ENCODE data around the gene C1orf159.

C1orf159 gene

DNA sequence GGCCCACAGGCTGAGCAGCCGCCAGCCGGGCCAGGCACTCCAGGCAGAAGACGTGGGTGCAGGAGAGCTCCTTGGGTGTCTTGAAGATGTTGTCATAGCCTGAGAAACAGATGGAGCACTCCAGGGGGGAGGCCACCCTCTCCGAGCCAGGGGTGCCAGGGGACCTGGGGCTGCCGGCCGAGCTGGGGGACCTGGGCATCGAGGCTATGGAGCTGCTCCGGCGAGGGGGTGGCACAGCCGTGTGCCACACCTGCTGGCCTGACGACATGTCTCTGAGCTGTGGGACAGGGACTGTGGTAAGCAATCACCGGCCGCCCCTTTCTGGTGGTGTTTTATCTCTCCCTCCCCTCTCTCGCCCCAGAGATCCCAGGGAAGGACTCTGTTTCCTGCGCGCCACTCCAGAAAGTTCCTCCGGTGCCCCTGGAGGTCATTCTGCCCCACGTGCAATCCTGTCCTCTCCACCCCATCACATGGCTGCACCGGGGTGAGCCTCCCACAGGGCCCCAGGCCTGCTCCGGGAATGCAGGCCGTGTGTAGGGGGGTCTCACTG, 43.5 kb downstream of the C1orf159 start:
- Histone ChIP-seq H3K27me3 (replicated peaks in 2 of 5; ENCODE audit: control insufficient read depth in 4 of 5, insufficient read depth in 5 of 5, low read length in 4 of 5) (peaks cover 0 to 27% (median 0%) of the 10 kb centered on the region in 5 experiments), H3K4me3 (ENCODE audit: control insufficient read depth in 1 of 7, extremely low read depth in 1 of 7, insufficient read depth in 4 of 7, low read depth in 2 of 7, low read length in 6 of 7) (no peak overlapping the region), H3K36me3 (ENCODE audit: control insufficient read depth in 4 of 4, insufficient read depth in 4 of 4, low read length in 3 of 4) (no peaks in the 10 kb centered on the region), H3K4me1 (ENCODE audit: control extremely low read depth in 1 of 4, control insufficient read depth in 4 of 4, insufficient read depth in 4 of 4, low read length in 3 of 4) (peaks cover 0 to 20% (median 15%) of the 10 kb centered on the region in 4 experiments), H3K27ac (ENCODE audit: insufficient read depth in 1 of 2, low read depth in 1 of 2, low read length in 2 of 2, poor library complexity in 1 of 2, severe bottlenecking in 2 of 2) (no peak overlapping the region), H3K9me3 (ENCODE audit: control extremely low read depth in 1 of 5, control insufficient read depth in 4 of 5, insufficient read depth in 2 of 5, low read depth in 1 of 5, low read length in 4 of 5) (no peaks in the 10 kb centered on the region)
- CTCF ChIA-PET, result no interaction called here
- POLR2A ChIA-PET, result no interaction called here
- 93% methylated on average over 20 of the region's 21 CpGs for WGBS (ENCODE audit: insufficient coverage)
- DNase-seq, result no peak

DNA sequence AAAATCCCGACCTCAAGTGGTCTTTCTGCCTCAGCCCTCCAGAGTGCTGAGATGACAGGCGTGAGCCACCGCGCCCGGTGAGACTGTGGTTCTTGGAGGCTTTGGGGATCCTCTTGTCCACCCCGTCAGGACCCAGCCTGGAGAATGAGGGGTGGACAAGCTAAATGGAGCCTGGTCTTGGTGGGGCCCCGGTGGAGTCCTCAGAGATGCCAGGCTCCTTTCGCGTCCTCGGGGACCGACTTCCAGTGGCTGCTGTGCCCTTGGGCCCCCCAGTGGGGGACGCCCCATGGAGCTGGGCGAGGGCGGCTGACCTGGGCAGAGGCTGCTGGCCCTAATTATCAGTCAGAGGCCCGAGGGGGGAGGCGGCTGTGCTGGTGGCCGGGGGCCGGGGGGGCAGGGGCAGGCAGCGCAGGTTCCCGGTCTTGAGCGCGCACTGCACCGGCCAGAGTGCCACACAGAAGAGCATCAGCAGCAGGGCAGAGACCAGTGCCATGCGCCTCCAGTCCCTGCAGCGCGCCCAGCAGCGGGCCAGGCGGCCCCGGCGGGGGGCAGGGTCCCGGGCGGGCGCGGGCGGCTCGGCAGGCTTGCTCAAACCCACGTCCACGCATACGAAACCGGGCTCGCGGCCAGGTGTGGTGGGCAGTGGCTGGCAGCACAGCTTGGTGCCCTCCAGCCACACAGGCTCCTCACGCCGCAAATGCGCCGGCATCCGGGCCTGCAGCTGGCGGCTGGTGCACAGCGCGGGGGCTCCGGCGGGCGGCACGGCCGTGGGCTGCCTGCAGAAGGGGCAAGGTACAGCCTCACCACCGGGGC, 44.2 kb downstream of the C1orf159 start:
- POLR2A ChIA-PET, result no interaction called here
- peaks cover 0 to 31% (median 0%) of the 10 kb centered on the region in 5 experiments for H3K27me3 ChIP-seq (replicated peaks in 2 of 5; ENCODE audit: control insufficient read depth in 4 of 5, insufficient read depth in 5 of 5, low read length in 4 of 5)
- WGBS (ENCODE audit: insufficient coverage), result 93% methylated on average over 53 of the region's 56 CpGs

DNA sequence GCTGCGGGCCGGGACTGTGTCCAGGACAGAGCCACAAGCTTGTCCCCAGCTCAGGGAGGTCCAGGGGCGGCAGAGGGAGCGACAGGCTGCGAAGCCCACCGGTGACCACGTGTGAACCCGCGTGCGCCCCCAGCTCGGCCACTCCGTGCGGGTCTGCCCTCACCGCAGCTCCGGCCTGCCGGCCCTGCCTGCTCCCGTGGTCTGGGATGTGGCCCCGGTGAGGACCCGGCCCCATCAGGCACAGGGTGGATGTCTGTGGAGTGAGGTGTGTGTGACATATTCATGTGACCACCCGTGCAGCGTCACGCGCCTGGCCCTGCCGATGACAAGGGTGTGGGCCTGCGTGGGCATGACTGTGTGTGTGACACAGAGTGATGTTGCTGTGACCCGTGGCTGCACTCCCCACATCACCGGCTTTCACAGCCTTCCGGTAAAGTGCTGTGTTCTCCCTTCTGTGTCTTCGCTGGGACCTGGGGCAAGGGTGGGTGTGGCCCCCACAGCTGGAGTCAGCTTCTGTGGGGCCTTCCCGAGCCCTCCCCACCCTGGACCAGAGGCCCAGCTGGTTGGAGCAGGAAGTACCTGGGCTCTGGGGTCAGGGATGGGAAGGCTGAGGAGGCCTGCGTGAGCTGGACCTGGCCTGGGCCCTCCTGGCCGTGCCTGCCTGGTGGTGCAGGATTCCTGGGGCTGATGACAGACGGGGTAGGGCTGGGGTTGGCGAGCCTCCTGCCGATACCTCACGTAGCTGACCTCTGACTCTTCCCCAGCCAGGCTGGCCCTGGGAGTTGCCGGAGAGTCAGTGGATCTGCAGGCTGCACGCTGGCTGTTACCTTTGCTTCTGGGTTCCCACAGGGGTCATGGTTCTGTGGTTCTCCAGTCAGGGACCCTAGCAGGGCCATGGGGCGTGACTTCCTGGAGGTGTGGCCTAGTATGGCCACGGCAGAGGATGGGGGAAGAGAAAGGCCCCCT, 45.9 kb downstream of the C1orf159 start:
- POLR2A ChIA-PET, result no interaction called here
- no peak overlapping the region for H3K27ac ChIP-seq (ENCODE audit: insufficient read depth in 1 of 2, low read depth in 1 of 2, low read length in 2 of 2, poor library complexity in 1 of 2, severe bottlenecking in 2 of 2)
- DNase-seq, result peak in 2 of 3 donors; percentile 24 to 46

More for the DNA sequence above, 44.2 kb downstream of the C1orf159 start:
- no peak overlapping the region for H3K27ac ChIP-seq (ENCODE audit: insufficient read depth in 1 of 2, low read depth in 1 of 2, low read length in 2 of 2, poor library complexity in 1 of 2, severe bottlenecking in 2 of 2)
- no peaks in the 10 kb centered on the region for H3K9me3 ChIP-seq (ENCODE audit: control extremely low read depth in 1 of 5, control insufficient read depth in 4 of 5, insufficient read depth in 2 of 5, low read depth in 1 of 5, low read length in 4 of 5)
- H3K4me3 ChIP-seq (ENCODE audit: control insufficient read depth in 1 of 7, extremely low read depth in 1 of 7, insufficient read depth in 4 of 7, low read depth in 2 of 7, low read length in 6 of 7), result no peak overlapping the region
- CTCF ChIA-PET, result no interaction called here
- H3K36me3 ChIP-seq (ENCODE audit: control insufficient read depth in 4 of 4, insufficient read depth in 4 of 4, low read length in 3 of 4), result no peaks in the 10 kb centered on the region
- DNase-seq, result no peak
- peaks cover 0 to 20% (median 15%) of the 10 kb centered on the region in 4 experiments for H3K4me1 ChIP-seq (ENCODE audit: control extremely low read depth in 1 of 4, control insufficient read depth in 4 of 4, insufficient read depth in 4 of 4, low read length in 3 of 4)

GRCh38 chr1:1069056-1069710, 46.7 kb downstream of the C1orf159 start:
- Histone ChIP-seq H3K27me3 (replicated peaks in 2 of 5; ENCODE audit: control insufficient read depth in 4 of 5, insufficient read depth in 5 of 5, low read length in 4 of 5) (peaks cover 0 to 35% (median 4%) of the 10 kb centered on the region in 5 experiments), H3K27ac (ENCODE audit: insufficient read depth in 1 of 2, low read depth in 1 of 2, low read length in 2 of 2, poor library complexity in 1 of 2, severe bottlenecking in 2 of 2) (no peak overlapping the region), H3K9me3 (ENCODE audit: control extremely low read depth in 1 of 5, control insufficient read depth in 4 of 5, insufficient read depth in 2 of 5, low read depth in 1 of 5, low read length in 4 of 5) (no peaks in the 10 kb centered on the region), H3K4me3 (ENCODE audit: control insufficient read depth in 1 of 7, extremely low read depth in 1 of 7, insufficient read depth in 4 of 7, low read depth in 2 of 7, low read length in 6 of 7) (peak overlapping the region; percentile 50 to 86 (median 73)), H3K36me3 (ENCODE audit: control insufficient read depth in 4 of 4, insufficient read depth in 4 of 4, low read length in 3 of 4) (no peaks in the 10 kb centered on the region), H3K4me1 (ENCODE audit: control extremely low read depth in 1 of 4, control insufficient read depth in 4 of 4, insufficient read depth in 4 of 4, low read length in 3 of 4) (peaks cover 0 to 24% (median 19%) of the 10 kb centered on the region in 4 experiments)
- DNase-seq, result peak; percentile 65 to 76 (median 75)
- 3% methylated on average over 64 of the region's 75 CpGs for WGBS (ENCODE audit: insufficient coverage)
- ChIA-PET POLR2A (no interaction called here), CTCF (interaction anchor here (1.5 kb wide), 1 partner anchor 8 kb away, joined by 4 read pairs; no protein-coding TSS in a partner anchor)

More for the DNA sequence above, 45.9 kb downstream of the C1orf159 start:
- Histone ChIP-seq H3K36me3 (ENCODE audit: control insufficient read depth in 4 of 4, insufficient read depth in 4 of 4, low read length in 3 of 4) (no peaks in the 10 kb centered on the region), H3K4me3 (ENCODE audit: control insufficient read depth in 1 of 7, extremely low read depth in 1 of 7, insufficient read depth in 4 of 7, low read depth in 2 of 7, low read length in 6 of 7) (peak overlapping the region in 5 of 7 experiments; percentile 23 to 86 (median 73)), H3K4me1 (ENCODE audit: control extremely low read depth in 1 of 4, control insufficient read depth in 4 of 4, insufficient read depth in 4 of 4, low read length in 3 of 4) (peaks cover 0 to 20% (median 16%) of the 10 kb centered on the region in 4 experiments), H3K9me3 (ENCODE audit: control extremely low read depth in 1 of 5, control insufficient read depth in 4 of 5, insufficient read depth in 2 of 5, low read depth in 1 of 5, low read length in 4 of 5) (no peaks in the 10 kb centered on the region), H3K27me3 (replicated peaks in 2 of 5; ENCODE audit: control insufficient read depth in 4 of 5, insufficient read depth in 5 of 5, low read length in 4 of 5) (peaks cover 0 to 37% (median 4%) of the 10 kb centered on the region in 5 experiments)
- 76% methylated on average over 28 of the region's 40 CpGs for WGBS (ENCODE audit: insufficient coverage)
- CTCF ChIA-PET, result interaction anchor here (1.5 kb wide), 1 partner anchor 9 kb away, joined by 4 read pairs; no protein-coding TSS in a partner anchor

- no peaks in the 10 kb centered on the region for H3K9me3 ChIP-seq (ENCODE audit: control extremely low read depth in 1 of 5, control insufficient read depth in 4 of 5, insufficient read depth in 2 of 5, low read depth in 1 of 5, low read length in 4 of 5)
- ChIA-PET POLR2A (no interaction called here), CTCF (interaction anchor here (0.9 kb wide), 1 partner anchor 54 kb away, joined by 3 read pairs; no protein-coding TSS in a partner anchor)
- DNase-seq, result peak in 2 of 3 donors; percentile 46 to 55
- peaks cover 0 to 30% (median 25%) of the 10 kb centered on the region in 4 experiments for H3K4me1 ChIP-seq (ENCODE audit: control extremely low read depth in 1 of 4, control insufficient read depth in 4 of 4, insufficient read depth in 4 of 4, low read length in 3 of 4)
- H3K27me3 ChIP-seq (replicated peaks in 2 of 5; ENCODE audit: control insufficient read depth in 4 of 5, insufficient read depth in 5 of 5, low read length in 4 of 5), result peaks cover 0 to 35% (median 6%) of the 10 kb centered on the region in 5 experiments
- H3K27ac ChIP-seq (ENCODE audit: insufficient read depth in 1 of 2, low read depth in 1 of 2, low read length in 2 of 2, poor library complexity in 1 of 2, severe bottlenecking in 2 of 2), result no peak overlapping the region
- H3K36me3 ChIP-seq (ENCODE audit: control insufficient read depth in 4 of 4, insufficient read depth in 4 of 4, low read length in 3 of 4), result no peaks in the 10 kb centered on the region
- under 1% methylated on average over 34 of the region's 55 CpGs for WGBS (ENCODE audit: insufficient coverage)
- peak overlapping the region; percentile 17 to 86 (median 49) for H3K4me3 ChIP-seq (ENCODE audit: control insufficient read depth in 1 of 7, extremely low read depth in 1 of 7, insufficient read depth in 4 of 7, low read depth in 2 of 7, low read length in 6 of 7)
Observed at GRCh38 chr1:1068517-1069055, 47.3 kb downstream of the C1orf159 start.

DNA sequence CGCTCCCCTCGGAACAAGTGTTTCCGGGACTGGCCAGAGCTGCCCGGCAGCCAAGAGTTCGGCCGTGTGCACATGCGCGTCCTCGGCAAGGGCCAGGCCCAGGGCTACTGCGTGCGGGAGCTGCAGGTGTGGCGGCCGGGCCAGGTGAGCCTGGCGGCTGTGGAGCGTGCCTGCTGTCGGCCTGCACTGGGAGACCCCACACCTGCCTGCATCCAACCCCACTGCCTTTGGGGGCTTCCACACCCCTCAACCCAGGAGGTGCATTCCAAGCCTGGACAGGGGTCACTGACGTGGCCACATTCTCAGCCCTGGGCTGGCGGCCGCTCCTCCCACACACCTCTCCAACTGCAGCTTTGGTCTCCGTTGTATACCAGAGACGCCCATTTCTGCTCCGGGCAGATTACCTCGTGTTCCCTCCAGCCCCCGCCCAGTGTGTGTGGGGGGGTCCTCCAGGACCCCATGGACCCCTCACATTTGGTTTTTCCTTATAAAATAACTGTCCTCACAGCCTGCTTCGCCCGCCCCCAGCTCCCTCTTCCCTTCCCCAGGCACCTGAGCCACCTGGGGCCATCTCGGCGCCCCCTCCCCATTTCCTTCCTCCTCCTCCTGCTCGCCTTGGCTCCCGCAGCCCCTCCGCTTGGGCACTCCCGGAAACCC, 47.9 kb downstream of the C1orf159 start:
- no peaks in the 10 kb centered on the region for H3K9me3 ChIP-seq (ENCODE audit: control extremely low read depth in 1 of 5, control insufficient read depth in 4 of 5, insufficient read depth in 2 of 5, low read depth in 1 of 5, low read length in 4 of 5)
- H3K4me1 ChIP-seq (ENCODE audit: control extremely low read depth in 1 of 4, control insufficient read depth in 4 of 4, insufficient read depth in 4 of 4, low read length in 3 of 4), result peaks cover 0 to 36% (median 31%) of the 10 kb centered on the region in 4 experiments
- H3K27ac ChIP-seq (ENCODE audit: insufficient read depth in 1 of 2, low read depth in 1 of 2, low read length in 2 of 2, poor library complexity in 1 of 2, severe bottlenecking in 2 of 2), result no peak overlapping the region
- peak overlapping the region in 6 of 7 experiments; percentile 17 to 86 (median 48) for H3K4me3 ChIP-seq (ENCODE audit: control insufficient read depth in 1 of 7, extremely low read depth in 1 of 7, insufficient read depth in 4 of 7, low read depth in 2 of 7, low read length in 6 of 7)
- 63% methylated on average over 31 of the region's 32 CpGs for WGBS (ENCODE audit: insufficient coverage)
- CTCF ChIA-PET, result interaction anchor here (0.9 kb wide), 1 partner anchor 55 kb away, joined by 3 read pairs; no protein-coding TSS in a partner anchor
- no peaks in the 10 kb centered on the region for H3K36me3 ChIP-seq (ENCODE audit: control insufficient read depth in 4 of 4, insufficient read depth in 4 of 4, low read length in 3 of 4)
- peaks cover 0 to 41% (median 6%) of the 10 kb centered on the region in 5 experiments for H3K27me3 ChIP-seq (replicated peaks in 2 of 5; ENCODE audit: control insufficient read depth in 4 of 5, insufficient read depth in 5 of 5, low read length in 4 of 5)
- POLR2A ChIA-PET, result no interaction called here
- no peak for DNase-seq
